HG03575 (cell line): ENCODE measurements around the gene ENO4.

Source experiments
- ATAC-seq: cut with Tn5 transposase; IDR thresholded peaks from one replicate; pipeline ENCODE4 v1.9.1; 2021; ENCODE audit not compliant: unreplicated experiment, insufficient number of reproducible peaks, low FRiP score; ENCODE audit errors: extremely low read depth

Gene ENO4, protein sequence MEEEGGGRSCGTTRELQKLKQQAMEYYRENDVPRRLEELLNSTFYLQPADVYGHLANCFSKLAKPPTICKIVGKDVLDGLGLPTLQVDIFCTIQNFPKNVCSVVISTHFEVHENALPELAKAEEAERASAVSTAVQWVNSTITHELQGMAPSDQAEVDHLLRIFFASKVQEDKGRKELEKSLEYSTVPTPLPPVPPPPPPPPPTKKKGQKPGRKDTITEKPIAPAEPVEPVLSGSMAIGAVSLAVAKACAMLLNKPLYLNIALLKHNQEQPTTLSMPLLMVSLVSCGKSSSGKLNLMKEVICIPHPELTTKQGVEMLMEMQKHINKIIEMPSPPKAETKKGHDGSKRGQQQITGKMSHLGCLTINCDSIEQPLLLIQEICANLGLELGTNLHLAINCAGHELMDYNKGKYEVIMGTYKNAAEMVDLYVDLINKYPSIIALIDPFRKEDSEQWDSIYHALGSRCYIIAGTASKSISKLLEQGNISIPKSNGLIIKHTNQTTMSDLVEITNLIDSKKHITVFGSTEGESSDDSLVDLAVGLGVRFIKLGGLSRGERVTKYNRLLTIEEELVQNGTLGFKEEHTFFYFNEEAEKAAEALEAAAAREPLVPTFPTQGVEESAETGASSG

DNA sequence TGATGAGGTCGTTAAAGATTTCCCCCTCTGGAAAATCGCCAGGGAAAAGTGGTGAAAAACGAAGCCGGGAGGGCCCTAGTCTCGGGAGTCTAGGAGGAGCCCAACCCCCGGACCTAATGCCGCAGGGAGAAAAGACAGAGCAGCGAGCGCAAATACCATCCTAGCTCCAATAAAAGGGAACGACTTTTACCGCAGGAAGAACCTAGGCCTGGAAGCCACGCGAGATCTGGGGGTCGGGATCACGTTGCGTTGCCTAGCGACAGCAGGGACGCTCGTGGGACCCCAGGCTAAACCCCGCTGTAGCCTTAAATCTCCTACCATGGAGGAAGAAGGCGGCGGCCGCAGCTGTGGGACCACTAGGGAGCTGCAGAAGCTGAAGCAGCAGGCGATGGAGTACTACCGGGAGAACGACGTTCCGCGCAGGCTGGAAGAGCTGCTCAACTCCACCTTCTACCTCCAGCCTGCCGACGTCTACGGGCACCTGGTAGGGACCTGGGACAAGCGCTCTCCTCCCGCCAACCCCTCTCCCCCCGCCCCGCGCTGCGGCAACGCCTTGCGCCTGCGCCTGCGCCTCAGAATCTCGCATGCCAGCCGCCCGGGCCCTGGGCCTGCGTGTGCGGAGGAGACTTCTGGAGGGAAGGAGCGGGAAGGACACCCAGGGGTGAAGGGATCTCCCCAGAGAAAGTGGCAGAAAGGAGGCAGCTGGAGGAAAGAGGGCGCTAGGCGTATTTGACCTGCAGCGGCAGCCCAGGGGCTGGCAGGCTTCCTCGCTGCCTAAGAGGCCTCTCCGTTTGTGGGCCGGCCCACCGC is at the start of gene ENO4:
Gene ENO4 (plus strand): TSS at position 252 of the 810 bp plus-strand sequence. CDS start 68 bp downstream, at position 320.
- peak; percentile 34 for ATAC-seq

DNA sequence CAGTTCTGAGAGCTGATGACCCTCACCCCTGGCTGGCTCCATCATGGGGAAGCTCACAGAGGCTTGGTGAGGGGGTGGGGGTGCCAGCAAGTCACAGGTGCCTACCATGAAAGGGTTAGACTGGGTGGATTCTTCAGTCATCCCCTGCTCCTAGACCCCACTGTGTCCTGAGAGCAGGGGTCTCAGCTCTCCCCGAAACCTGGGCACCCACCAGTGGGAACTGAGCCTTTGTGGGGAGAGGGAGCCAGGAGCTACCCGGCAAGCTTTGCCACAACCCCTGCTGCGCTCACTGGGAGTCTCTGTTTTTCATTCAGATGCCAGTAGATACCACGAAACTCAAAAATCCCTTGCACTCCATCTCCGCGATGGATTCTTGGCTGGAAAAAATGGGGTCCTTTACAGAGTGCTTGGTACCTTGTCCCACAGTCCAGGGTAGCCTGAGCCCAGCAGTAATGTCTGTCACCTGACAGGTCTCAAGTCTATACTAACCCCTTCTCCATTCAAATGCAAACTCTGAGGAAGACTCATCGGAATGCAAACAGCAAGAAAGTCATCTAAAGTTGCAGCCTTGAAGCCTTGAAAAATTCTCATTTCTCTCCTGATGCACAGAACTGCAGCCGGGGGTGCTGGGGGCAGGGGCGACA is 48.9 kb upstream of the ENO4 start:
- ATAC-seq = no peak

DNA sequence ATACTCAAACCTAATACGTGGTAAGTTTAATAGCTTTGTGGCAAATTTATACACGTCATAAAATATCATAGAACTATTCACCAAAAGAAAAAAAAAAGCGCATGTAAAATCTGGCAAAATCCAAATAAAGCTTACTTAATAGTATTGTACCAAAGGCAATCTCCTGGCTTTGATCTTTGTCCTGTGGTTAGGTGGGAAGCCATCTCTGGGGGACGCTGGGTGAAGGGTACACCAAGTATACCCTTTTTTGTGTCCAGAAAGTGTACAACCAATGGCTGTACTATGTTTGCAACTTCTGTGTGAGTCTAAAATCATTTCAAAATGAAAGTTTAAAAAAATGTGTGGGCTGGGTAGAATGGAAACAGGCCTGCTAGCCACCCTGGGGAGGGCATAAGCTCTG is 47.6 kb upstream of the ENO4 start:
- ATAC-seq = no peak

DNA sequence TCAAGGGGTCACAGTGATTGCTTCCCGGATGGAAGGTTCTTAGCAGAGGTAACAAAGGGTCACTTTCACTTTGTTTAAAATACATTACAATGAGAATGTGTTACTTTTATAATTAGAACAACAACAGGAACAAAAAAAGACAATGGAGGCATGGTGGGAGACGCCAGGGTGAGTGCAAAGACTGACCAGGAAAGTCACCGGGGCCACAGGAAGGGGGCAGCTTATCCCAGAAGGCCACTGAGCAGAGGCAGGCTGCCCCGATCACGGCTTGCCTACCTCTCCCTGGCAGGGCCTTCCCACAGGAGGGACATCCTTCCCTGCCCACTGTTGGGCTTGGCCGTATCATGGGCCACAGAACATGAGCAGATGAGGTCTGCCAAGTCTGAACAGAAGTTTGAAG is 46.8 kb upstream of the ENO4 start:
- ATAC-seq = no peak

DNA sequence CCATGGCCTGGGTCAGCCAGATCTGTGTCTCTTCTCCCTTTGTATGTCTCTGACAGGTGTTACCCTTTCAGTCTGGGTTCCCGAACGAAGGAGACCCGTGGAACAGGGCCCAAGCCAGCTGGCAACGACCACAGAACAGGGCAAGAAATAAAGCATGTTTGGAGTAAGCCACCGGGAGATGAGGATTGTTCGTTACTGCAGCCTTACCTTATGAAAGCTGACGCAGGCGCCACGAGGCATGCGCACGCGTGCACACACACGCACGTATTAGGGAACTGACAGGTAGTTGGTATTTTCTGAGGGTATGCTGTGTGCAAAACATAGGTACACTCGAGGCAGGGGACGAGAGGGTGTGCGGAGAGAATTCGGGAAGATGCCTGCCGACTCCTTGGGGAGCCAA is 46.4 kb upstream of the ENO4 start:
- no peak for ATAC-seq

DNA sequence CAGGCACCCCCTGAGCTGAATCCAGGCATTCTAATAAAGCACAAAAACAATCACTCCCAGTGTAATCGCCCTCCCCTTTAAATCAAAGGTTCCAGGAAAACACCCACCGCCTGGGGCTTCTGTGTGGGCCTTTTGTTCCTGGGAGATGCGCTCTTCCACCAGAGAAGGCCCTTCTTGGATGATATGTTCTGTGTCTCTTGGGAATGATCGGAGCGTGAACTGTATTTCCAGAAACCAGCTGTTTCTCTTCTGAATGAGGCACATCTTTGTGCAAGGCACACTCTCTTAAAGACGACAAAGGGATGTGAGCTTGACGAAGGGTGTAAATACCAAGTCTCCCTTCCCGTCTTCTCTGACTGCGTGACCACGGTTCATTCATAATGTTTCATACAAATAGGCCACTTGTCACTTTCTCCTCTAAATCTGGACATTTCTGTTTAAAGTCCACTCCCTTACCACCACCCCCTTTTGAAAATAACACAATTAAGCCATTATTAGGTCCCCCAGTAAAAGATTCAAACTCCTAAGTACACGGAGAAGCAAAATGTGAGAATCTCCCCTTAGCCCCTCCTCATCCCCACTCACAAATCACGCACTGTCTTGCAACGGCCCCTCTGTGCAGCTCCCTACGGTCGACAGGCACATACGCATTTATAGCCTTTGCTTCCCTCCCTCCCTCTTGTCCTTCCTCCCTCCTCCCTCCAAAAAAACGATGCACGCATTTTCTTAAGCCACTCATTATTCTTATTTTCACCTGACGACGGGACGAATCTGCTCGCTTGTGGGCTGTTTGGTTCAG is 45.6 kb upstream of the ENO4 start:
- ATAC-seq = no peak

DNA sequence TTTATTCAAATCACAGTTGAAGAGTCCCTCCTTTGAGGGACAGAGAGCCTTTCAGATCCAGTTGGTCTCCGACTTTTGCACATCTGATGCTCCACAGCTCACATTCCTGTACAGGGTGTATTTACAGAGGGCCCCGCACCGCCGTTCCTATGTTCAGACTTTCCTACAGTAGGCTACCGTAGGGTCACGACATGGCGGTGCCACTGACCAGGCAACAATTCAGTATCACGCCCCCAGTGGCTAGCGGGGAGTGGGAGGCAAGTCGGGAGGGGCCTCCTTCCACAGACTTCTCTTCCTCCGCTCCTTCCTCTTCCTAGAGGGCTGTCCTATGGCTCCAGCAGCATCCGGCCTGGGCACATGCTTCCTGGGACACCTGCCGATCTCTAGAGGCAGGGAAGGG is 40.6 kb upstream of the ENO4 start:
- ATAC-seq = no peak

DNA sequence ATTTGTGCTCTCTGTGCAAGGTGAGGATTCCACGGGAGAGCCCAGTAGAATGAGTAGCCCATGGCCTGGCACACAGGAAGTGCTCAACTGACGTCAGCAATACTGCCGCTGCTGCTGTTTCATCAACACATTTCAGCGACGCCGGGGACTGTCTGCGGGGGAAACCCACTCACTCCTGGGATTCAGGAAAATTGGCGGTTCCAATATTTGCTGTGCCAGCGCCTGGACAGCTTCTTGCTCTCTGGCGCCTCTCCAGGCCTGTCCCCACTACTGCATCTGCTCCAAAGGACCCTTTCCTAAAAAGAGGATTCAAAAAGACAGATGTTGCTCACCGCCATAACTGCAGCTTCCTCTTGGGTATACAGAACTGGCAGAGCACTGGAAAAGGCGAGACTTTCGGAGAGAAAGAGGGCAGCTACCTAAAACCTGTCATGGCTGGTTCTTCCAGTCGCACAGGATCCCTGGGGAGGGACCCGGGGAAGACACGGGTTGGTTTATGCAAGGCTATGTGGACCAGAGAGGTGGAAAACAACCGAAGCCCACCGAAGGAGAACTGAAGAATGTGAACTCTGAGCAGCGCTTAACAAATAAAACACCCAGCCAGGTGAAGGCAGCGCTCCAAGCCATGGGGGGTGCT is 39.7 kb upstream of the ENO4 start:
- ATAC-seq = no peak

DNA sequence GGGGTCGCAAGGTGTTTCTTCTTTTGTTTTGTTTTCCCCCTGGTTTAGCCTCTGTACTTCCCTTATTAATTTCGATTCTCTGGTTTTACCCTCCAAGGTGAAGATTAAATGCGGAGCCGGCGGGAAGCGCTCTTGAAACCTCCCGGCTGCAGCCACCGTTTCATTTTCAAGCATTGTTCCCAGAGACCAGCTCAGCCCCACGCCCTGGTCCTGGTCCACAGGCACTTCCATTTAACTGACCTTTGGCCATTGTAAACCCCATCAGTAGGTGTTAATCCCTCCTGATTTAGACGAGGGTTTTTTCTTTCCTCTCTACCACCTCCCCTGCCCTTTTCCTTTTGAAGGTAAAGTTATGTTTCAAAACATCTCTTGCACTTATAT is 39.2 kb upstream of the ENO4 start:
- no peak for ATAC-seq

DNA sequence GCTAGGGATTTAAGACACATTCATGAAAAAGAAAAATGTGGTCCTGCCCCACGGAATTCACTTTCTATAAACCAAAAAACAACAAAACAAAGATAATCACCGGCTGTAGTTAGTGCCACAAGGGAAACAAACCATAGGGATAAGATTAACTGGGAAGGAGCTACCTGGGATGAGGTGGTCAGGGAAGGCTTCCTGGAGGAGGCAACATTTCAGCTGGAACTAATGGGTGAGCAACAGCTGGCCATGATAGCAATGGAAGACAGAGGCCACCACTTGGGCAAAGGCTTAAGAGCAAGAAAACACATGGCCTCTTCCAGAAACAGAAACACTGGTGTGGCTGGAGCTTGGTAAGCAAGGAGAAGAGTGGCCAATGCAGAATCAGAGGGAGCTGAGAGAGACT is 38.4 kb upstream of the ENO4 start:
- ATAC-seq = no peak

DNA sequence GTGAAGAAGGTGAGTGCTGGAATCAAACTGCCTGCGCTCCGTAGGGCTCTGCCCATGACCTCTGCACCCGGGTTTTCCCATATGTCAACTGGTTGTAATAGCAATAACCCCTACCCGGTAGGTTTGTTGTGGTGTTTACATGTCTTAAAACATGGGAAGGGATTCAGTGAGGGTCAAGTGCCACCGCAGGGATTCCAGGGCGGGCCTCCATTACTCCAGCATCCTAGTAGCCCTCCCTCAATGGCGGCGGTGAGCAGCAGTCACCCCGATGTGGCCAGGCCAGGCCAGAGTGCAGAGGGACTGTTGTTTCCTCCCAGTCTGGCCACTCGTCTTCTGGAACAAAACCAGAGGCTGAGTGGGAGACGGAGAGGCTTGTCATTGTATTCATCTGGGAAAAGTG is 37.6 kb upstream of the ENO4 start:
- ATAC-seq = no peak

DNA sequence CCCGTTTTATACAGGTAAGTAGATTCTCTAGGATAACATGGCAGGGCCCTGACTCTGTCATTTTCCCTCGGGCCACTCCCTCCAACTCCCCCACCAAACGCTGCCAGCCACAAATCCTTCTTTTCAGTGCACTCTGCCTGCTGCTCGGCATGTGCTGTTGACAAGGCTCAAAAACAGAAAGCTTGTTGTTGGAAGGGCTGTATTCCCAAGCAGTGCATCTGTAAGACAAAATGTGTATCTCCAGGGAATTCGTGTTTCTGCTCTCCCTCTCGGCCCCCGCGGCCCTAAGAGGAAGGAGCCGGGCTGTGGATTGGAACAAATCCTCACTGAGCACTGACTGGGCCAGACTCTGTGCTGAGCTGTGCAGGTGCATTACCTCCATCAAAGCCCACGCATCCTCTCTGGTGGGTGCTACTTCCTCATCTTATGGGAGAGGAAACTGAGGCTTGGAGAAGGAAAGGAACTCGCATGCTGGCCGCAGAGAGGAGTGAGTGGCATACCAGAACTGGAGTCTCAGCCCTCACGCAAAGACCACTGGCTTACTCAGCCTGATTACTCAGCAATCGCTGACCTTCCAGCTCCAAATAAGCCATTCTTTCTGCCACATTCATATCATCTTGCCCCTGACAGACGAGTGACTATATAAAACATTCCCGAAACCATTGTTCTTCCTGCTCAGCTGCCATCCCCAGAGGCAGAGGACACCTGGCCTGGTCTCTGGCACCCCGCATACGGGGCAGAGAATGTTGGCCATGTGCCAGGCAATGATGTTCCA is 33.5 kb upstream of the ENO4 start:
- no peak for ATAC-seq

DNA sequence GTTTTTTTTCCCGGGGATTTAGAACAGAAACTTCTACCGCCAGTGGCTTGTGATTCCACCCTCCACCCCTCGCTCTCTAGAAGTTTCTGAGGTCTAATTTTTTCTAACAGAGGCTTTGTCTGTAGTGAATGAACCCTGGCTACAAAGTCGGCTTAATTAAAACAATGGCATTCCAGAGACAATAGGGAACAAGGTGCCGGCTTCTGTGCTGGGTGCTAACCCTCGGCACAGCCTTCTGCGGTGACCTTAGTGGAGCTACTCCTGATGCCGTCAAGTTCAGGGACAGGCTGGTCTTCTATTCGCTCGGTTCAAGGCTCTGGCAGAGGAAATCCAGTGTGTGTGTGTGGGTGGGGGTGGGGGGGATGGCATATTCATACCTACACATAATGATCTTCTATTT is 32.1 kb upstream of the ENO4 start:
- ATAC-seq = no peak

DNA sequence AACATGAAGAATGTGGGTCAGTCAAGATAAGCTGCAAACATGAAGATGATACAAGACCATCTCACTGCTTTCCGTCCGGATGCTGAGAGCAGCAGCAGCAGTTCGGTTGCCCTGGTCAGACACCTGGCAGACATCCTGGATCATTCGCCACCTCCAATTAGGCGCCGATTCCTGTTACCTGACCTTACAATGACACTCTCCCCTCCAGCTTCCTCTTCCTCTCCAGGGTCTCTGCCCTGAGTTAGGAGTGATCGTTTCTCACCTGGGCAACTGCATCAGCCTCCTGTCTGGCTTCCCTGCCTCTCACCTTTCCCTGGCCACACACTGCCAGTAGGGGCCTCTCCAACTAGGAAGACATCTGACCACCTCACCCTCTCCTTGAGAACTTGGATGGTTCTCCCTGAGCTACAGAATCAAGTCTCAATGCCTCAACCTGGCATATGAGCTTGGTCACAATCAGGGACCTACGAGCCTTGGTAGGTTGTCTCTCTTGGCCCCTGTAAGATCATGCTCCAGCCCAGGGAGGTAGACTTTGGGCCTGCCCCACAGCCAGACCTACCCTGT is 31.4 kb upstream of the ENO4 start:
- ATAC-seq = no peak

DNA sequence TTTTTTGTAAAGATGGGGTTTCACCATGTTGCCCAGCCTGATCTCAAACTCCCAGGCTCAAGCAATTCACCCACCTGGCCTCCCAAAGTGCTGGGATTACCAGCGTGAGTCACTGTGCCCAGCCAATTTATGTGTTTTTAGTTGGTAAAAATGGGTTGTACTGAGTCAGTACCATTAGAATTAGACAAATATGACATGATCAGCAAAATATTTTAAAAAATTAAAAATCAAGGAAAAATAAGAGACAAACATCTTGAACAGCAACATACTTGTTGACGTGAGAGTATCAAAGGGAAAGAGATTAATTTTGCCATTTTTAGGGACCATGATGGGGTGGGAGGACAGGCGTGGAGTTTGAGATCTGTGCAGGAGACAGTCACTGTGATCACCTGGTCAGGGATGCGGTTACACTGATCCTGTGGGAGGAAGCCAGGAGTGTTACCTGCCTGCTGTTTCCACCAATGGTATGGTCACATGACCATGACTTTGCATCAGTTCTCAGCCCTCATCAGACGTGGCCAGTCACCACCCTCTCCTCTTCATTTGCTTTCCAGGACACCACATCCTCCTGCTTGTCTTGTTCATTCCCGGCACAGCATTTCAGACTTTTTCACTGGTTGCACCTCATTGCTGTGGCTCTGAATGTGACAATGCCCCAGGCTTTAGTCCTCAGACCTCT is 29.2 kb upstream of the ENO4 start:
- ATAC-seq = no peak

DNA sequence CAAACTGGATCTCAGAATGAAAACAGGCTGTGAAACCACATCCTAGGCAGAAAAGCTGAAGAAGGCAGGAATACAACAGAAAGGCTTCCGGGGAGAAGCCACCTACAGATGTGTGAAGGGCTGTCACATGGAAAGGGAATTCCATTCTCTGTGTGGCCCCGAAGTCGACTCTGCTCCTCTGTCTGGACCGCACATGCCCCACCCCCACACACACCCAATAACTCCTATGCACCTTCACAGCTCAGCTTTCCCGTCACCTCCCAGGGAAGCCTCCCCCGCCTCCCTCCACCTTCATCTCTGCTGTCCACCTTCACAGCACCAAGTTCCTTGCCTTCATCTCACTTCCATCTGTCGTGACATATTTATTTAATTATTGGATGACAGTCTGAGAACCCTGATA is 23.4 kb upstream of the ENO4 start:
- ATAC-seq = no peak

DNA sequence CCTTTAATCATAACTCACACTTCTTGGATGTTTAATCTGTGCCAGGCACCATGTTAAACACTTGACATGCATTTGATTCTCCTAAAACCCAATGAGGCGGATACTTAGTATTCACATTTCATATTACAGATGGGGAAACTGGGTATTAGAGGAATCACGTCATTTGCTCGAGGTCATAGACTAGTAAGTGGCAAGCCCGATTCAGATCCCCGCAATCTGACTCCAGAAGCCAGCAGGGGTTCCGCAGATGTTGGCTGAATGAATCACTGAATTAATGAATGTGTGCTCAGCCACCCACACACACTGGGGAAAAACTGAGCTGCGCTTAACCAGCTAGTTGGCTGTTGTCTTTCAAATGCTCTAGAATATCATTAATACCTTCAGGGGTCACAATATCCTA is 22.5 kb upstream of the ENO4 start:
- ATAC-seq = no peak
